Ramos (cell line): ENCODE results near the gene POLR1H.
"Not testable (repeated sequence)": the region's sequence is repeated elsewhere in the genome, so short reads cannot be mapped to it uniquely, and the experiment has no call there.

Experiments used
- in situ Hi-C: fragments of 300-500 bp; cut with MboI; formaldehyde crosslinking; loops from one replicate; pipeline ENCODE4 v1.14.3; 2022; ENCODE audit warnings: low sequenced_read_pairs; ENCODE audit not compliant: unreplicated experiment

Gene POLR1H, protein sequence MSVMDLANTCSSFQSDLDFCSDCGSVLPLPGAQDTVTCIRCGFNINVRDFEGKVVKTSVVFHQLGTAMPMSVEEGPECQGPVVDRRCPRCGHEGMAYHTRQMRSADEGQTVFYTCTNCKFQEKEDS

DNA sequence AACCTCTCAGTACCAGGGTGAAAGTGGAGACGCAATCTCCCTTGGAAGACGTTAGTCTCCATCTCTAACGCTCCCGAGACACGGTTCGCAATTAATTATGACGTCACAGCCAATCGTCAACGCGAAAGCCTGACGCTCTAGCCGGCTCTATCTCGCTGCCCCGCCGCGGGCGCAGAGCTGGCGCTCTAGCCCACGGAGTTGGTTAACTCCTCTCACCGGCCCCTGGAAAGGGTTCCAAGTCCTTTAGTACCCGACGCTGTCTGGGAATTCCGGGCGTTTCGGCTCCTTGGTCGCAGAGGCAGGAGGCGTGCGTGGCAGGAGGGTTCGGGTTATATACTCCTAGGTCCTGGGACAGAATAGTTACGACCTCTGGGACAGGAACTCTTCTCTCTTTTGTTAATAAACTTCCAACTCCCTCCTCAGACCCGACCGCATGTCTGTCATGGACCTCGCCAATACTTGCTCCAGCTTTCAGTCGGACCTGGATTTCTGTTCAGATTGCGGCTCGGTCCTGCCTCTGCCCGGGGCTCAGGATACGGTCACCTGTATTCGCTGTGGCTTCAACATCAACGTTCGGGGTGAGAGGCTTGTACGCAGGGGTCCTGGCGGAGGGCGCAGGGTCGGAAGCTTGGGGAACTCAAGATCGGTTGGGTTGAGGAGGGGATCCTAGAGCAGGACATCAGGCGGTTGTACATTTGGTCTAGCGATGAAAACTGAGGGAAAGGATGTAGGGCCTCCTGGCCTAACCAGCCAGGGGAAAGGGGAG, at the start of gene POLR1H:
TSS of gene POLR1H (plus strand) at position 174 of the 766 bp plus-strand sequence. CDS start at position 434, 260 bp downstream.
- in situ Hi-C loops = no loop called here

DNA sequence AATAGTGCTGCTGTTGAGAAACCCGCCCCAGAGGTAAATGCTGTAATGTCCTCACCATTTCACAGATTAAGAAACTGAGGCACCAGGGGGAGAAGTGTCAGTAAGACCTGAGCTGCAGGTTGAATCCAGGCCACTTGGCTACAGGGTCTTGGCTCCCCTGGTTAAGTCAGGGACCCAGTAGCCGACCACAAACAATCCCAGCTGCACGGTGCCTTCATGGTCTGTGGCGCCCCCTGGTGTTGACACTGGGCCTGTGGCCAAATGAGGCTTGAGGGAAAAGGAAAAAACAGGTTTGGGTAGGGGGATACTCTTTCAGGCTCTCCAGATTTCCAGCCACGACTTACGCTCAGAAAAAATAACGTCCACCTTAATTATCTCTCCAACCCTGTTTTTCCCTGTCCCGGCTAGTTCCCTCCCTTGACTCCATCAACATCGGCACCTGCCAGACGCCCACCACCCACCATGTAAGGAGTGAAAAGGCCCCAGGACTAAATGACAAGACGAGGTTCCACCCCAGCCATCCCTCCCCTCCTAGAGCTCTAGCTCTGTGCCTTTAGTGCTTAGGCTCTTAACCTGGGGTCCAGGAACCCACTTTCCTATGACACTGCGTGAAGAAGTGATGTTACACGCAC, 47.7 kb upstream of the POLR1H start:
- in situ Hi-C loops = no loop called here

DNA sequence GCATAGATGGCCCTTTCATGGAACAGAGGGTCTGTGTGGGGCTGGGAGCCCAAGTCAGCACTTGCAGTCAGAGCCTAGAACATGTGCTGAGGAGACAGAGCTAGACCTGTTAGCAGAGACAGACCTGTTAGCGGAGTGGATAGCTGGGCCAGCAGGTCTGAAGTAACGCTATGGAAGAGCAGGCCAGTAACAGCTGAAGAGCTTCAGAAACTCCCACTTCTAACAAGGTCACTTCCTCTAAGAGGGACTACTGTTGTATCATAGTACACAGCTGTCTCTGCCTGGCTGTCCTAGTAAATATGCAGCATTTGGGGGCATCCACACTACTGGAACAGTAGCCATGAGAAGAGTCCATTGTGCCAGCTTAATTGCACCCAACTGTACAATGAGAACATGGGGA, 41.2 kb upstream of the POLR1H start:
- in situ Hi-C loops = no loop called here

DNA sequence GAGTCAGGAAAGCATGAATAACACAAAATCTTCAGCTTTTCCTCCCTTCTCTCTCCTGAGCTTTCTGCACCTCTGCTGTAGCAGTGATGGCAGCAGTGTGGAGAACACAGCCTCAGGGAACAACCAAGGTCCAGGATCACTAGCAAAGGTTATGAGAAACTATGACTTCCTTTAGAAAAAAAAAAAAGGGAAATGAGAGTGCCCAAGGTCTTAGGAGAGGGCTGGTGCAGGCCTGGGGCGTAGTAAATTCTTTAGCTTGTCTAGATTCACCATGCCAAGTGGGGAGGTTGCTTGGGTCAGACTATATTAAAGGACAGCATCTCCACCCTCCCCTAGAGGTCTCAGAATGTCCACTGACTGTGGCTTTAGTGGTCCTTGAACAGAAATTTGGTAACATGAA, 40.4 kb upstream of the POLR1H start:
- in situ Hi-C loops = no loop called here

DNA sequence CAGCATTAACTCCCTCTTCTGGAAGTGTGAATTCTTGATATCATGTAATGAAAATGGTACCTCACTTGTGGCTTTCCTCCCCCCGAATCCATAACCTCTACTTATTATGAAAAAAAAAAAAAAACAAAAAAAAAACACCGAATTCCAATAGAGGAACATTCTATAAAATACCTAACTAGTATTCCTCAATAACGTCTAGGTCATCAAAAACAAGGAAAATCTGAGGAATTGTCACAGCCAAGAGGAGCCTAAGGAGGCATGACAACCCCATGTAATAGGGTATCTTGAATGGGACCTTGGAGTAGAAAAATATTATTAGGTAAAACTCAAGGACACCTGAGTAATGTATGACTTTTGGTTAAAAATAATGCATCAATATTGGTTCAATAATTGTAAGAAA, 38.9 kb upstream of the POLR1H start:
- in situ Hi-C loops = no loop called here

DNA sequence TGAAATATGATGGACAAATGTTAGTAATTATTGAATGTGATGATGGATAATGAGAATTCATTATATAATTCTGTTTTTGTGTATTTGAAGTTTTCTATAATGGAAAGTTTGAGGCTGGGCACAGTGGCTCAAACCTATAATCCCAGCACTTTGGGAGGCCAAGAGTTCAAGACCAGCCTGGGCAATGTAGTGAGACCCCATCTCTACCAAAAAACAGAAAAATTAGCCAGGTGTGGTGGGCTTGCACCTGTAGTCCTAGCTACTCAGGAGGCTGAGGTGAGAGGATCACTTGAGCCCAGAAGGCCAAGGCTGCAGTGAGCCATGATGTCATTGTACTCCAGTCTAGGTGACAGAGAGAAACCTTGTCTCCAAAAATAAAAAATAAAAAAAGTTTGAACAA, 38.4 kb upstream of the POLR1H start:
- in situ Hi-C loops = not testable (repeated sequence)

DNA sequence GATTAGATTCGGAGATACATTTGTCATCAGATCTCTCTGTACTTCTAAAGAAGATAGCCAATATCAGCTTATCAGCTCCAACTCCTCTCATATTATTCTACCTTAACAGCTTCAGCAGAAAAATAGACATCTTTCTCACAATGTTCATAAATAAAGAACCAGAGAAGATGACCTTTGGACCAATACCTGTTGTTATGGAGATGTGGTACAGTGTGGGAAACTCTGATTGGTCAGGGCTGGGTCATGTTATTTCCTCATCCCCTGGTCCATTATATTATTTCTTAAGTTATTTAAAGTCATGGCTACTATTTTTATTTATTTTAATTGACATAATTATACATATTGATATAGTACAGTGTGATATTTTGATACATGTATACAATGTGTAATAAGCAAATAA, 35.9 kb upstream of the POLR1H start:
- in situ Hi-C loops = no loop called here

DNA sequence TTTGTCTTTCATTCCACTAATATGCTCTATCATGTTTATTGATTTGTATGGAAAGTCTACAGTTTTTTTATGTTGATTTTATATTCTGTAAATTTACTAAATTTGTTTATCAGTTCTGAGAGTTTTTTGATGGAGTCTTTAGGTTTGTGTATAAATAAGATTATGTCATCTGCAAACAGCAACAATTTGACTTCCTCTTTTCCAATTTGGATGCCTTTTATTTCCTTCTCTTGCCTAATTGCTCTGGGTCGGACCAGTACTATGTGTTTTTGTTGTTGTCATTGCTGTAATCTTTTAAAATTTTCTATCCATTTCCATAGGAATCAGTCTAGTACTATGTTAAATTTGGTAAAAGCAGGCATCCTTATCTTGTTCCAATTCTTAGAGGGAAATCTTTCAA, 31.5 kb upstream of the POLR1H start:
- in situ Hi-C loops = no loop called here

DNA sequence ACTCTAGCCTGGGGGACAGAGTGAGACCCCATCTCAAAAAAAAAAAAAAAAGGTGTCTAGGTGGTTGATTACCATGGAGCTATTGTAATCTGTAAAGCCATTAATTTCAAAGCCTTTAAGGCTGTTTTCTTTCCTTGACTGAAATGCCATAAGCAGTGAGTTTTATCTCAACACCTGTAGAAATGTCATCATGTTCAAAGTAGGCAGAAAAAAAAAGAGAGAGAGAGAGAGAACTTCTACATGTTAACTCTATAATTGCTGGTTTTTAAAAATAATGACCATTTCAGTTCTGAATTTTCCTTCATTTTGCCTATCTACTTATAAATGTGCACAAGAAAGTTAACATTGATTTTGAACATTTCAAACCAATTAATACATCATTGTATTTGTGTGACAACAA, 29.7 kb upstream of the POLR1H start:
- in situ Hi-C loops = no loop called here

DNA sequence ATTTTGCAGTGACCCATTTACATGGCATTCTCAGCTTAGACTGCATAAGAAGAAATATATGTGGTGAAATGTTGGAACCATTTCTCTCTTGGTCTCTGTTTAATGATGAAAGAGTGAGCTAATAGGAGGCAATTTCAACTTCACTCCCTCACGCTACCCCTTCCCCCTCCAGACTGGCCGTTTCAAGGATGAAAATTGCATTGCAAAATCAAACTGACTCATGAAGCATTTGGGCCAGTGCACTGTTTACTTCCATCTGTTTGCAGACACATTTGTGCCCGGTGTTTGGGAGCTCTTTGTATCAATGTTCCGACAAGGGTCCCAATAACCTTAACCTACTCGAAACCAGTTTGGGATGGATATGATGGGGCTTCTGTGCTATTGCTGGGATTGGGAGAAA, 27.6 kb upstream of the POLR1H start:
- in situ Hi-C loops = not testable (repeated sequence)

DNA sequence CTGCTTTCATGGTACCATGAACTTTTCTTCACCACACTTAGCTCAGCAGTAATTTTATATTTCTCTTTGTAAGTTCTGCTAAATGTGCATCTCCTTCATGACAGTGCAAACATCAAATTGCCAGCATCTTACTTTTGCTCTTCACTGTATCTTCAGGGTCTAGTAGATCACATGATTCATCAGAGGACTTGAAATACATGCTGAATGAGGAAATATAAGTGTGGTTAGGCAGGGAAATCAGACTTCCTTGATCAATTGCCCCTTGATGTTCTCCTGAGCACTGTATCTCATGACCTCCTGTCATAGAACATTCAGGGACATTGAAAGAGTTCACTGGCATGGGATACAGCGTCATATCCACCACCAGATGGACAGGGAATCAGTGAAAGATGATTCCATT, 25.3 kb upstream of the POLR1H start:
- in situ Hi-C loops = no loop called here

DNA sequence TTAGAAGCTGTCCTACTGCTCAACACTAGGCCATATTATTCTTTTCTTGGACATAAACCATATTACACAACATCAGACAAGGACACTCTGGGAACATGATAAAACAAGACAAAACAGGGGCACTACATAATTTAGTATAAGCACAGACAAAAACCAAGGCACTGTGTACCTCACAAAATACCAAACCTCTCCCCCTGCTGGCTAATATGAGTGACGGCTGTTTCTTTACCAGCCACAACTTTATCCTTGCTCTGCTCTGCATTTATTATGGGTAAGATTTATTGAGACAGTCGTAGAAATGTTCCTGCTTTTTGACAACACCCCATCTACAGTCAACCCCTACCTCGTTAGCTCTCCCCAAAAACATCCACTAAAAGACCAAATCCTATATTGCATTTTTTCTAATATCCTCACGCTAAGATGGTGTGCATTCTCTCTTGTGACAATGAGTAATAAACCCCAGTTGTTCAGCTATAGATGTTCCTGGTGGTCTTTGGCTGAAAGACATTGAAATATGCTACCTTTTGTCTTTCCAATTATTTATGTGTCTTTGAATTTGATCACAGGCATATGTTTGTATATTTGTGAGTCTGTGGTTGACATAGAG, 23.8 kb upstream of the POLR1H start:
- in situ Hi-C loops = no loop called here

DNA sequence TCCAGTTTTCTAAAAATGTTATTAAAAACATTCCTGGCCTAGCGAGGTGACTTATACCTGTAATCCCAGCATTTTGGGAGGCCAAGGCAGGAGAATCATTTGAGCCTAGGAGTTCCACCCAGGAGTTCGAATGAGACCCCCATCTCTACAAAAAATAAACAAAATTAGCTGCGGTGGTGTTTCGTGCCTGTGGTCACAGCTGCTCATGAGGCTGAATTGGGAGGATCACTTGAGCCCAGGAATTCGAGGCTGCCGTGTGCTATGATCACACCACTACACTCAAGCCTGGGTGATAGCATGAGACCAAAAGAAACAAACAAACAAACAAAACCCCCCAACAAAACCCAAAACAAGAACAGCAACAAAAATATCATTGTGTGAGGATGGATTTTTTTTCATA, 19.8 kb upstream of the POLR1H start:
- in situ Hi-C loops = no loop called here

DNA sequence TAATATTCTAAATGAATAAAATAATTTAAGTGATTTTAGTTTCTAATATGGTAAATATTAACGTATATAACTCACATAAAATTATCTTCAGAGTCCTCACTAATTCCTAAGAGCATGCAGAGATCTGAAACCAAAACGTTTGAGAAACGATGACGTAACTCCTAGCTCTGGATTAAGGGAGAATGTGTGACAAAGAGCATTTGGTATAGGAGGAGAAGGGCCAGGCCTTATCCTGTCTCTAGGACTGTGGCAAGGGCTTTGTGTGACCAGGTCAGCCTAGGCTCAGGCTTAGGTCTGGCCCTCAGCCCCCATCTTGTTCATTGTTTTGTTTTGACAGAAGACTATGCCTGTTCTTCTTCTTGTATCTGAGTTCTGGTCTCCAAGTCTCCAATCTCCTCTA, 19.2 kb upstream of the POLR1H start:
- in situ Hi-C loops = no loop called here

DNA sequence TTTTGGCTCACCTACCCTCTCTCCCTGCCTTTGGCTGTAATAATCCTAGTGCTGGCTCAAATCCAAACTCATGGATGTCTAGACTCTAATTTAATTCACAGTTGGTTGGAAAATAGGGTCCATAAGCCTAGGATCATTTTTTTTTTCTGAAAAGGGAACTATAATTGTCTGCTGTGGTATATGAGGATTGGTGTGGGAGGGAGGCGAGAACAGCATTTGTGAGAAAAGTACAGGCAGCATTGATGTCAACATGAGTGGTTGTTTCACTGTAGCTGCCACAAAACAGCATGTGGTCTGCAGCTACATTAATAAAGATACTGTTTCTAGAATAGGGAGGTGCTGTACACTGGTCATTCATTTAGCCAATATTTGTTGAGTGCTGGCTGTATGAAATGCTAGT, 18.6 kb upstream of the POLR1H start:
- in situ Hi-C loops = no loop called here

DNA sequence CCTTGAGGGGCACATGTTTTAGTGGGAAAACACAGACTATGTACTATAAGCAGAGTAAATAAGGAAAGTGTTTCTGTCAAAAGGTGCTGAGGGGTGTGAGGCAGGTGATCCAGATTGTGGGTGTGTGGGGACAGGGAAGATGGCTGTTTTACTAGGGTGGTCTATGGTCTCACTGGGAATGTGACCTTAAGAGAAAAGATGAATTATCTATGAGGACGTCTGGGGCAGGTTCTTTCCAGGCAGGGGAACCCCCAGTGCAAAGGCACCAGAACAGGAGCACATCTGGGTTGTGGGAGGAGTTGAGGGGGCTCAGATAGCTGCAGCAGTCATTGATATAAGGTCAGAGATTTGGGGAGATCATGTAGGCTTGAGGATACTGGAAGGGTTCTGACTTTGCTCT, 18.2 kb upstream of the POLR1H start:
- in situ Hi-C loops = no loop called here

DNA sequence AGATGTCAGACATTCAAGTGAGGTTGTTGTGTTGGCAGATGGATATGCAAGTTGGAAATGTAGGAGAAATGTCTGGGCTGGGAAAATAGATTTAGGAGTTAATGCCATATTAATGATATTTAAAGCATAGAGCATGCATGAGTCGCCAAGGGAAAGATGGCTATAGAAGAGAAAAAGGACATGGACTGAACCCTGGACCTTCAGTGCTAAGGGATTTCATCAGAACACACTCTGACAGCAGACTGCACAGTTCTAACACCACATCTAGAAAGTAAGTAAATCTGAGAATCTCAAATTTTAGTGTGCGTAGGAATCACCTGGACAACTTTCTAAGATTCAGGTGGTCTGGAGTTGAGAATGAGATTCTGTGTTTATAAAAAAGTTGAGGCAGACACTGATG, 17.3 kb upstream of the POLR1H start:
- in situ Hi-C loops = no loop called here

DNA sequence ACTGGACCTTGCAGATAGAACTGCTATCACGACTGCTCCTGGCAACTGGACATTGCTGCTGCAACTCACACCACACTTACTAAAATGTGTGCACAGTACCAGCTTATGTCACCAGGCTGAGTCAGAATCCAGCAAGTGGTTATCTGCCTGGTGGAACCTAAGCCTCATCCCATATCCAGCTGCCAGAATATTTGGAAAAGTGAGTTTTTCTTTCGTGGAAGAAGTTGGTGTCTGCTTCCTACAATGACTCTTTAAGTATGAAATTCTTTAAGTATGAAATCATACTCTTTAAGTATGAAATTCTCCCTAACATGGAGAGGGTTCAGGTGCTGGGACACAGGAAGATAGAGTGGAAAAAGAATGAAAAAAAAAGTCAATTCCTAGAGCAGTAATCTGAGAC, 16.4 kb upstream of the POLR1H start:
- in situ Hi-C loops = no loop called here

DNA sequence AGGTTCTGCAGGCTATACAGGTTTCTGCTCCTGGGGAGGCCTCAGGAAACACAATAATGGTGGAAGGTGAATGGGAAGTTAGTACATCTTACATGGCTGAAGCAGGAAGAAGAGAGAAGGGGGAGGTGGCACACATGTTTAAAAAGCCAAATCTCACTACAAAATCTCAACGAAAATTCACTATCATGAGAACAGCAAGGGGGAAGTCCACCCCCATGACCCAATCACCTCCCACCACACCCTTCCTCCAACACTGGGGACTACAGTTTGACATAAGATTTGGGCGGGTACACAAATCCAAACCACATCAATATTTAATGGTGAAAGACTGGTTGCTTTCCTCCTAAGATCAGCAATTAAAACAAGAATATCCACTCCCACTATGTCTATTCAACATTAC, 13.8 kb upstream of the POLR1H start:
- in situ Hi-C loops = no loop called here

DNA sequence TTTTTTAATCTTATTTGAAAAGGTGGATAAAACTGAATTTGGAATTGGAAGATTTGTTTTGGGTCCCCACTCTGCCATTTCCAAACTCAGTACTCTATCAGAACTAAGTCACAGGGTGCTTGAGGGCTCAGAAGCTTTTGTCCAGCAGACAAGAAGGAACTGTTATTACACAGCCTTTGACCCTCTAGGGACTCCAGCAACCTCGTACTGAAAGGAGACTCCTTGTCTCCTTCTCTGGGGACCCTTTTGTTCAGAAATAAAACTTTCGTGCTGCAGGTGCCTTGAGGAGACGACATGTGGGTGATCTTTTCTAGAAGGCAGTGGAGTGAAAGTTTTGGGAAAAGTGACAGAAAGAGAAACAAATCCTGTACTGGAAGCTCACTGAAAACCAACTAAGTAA, 7.4 kb upstream of the POLR1H start:
- in situ Hi-C loops = no loop called here

DNA sequence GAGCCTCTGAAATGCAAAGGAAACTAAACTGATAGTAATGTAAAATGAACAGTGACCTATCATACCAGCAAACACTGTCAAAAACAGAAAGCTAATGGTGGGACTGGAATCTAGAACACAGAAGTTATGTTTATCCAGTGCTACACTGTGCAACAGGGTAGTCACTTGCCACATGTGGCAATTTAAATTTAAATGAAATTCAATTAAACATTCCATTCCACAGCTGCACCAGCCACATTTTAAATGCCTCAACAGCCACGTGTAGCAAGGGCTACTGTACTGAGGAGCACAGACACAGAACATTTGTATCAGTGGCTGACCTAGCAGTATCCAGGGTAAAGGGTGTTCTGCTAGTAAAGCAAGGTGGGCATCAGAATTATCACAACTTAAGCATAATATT, 5.6 kb upstream of the POLR1H start:
- in situ Hi-C loops = no loop called here
